Neural cell (in vitro differentiated cells): ENCODE measurements around the gene RIC8B. TPM values are rescaled to one million over a fixed set of nuclear protein-coding genes. Genes with fewer than 3 reads are reported as not detected.

Experiments used
- H2AFZ ChIP-seq: fragments of 200-600, 300-800 bp; sonication (generic), shearing (Covaris generic); 2 replicates; pipeline ENCODE4 v1.6.0; 2014; ENCODE audit warnings: low read depth, mild to moderate bottlenecking, antibody characterized with exemption, low read length, moderate library complexity
- H3F3A ChIP-seq: fragments of 200-600 bp; shearing (Covaris generic); 2 replicates; pipeline ENCODE4 v1.6.1; 2016; ENCODE audit warnings: mild to moderate bottlenecking, moderate library complexity, mixed read lengths, antibody characterized with exemption, low read length; ENCODE audit not compliant: insufficient read depth, poor library complexity, severe bottlenecking
- H3K27ac ChIP-seq: fragments of 200-600, 300-800 bp; sonication (generic), shearing (Covaris generic); 2 replicates; pipeline ENCODE4 v1.5.1; 2014; ENCODE audit warnings: mild to moderate bottlenecking, low read length, moderate library complexity
- H3K27me3 ChIP-seq: fragments of 300-800, 200-600 bp; sonication (generic), shearing (Covaris generic); 2 replicates; pipeline ENCODE4 v1.6.0; 2014; ENCODE audit warnings: mild to moderate bottlenecking, low read depth, low read length, moderate library complexity; ENCODE audit not compliant: insufficient read depth
- H3K36me3 ChIP-seq: fragments of 300-800, 200-600 bp; sonication (generic), shearing (Covaris generic); 2 replicates; pipeline ENCODE4 v1.5.1; 2014; ENCODE audit warnings: mild to moderate bottlenecking, antibody characterized with exemption, low read length, moderate library complexity; ENCODE audit not compliant: insufficient read depth
- H3K4me2 ChIP-seq: fragments of 300-800, 200-600 bp; sonication (generic), shearing (Covaris generic); 2 replicates; pipeline ENCODE4 v1.6.0; 2014; ENCODE audit warnings: mild to moderate bottlenecking, low read length
- H3K4me3 ChIP-seq: fragments of 300-800, 200-600 bp; sonication (generic), shearing (Covaris generic); 2 replicates; pipeline ENCODE4 v1.5.1; 2014; ENCODE audit warnings: mild to moderate bottlenecking, low read length, moderate library complexity
- H3K79me2 ChIP-seq: fragments of 200-600 bp; shearing (Covaris generic); replicated peaks from 2 replicates; pipeline ENCODE4 v1.6.0; 2014; ENCODE audit warnings: mild to moderate bottlenecking, low read length, moderate library complexity; ENCODE audit not compliant: insufficient read depth
- H3K9ac ChIP-seq: fragments of 300-800, 200-600 bp; sonication (generic), shearing (Covaris generic); 2 replicates; pipeline ENCODE4 v1.6.1; 2016; ENCODE audit warnings: mild to moderate bottlenecking, low read length, mixed read lengths
- H3K9me2 ChIP-seq: fragments of 200-600 bp; shearing (Covaris generic); 2 replicates; pipeline ENCODE4 v1.6.1; 2016; ENCODE audit warnings: mild to moderate bottlenecking, low read length, mixed read lengths; ENCODE audit not compliant: insufficient read depth
- H3K9me3 ChIP-seq: fragments of 200-600, 300-800 bp; sonication (generic), shearing (Covaris generic); 2 replicates; pipeline ENCODE4 v1.6.1; 2016; ENCODE audit warnings: mild to moderate bottlenecking, mixed run types, low read length, moderate library complexity, mixed read lengths
- H4K20me1 ChIP-seq: fragments of 200-600 bp; shearing (Covaris generic); 2 replicates; pipeline ENCODE4 v1.6.1; 2016; ENCODE audit warnings: mild to moderate bottlenecking, mixed run types; ENCODE audit not compliant: insufficient read depth
- CTCF ChIP-seq: fragments of 450-650 bp; IDR thresholded peaks from 2 replicates; pipeline ENCODE4 v1.5.1; 2014; ENCODE audit warnings: antibody characterized with exemption, mild to moderate bottlenecking, moderate library complexity; ENCODE audit not compliant: poor library complexity, severe bottlenecking
- EP300 ChIP-seq: fragments of 450-650 bp; conservative IDR thresholded peaks from 2 replicates; pipeline ENCODE4 v1.6.1; 2014; ENCODE audit warnings: antibody characterized with exemption, mild to moderate bottlenecking, moderate library complexity; ENCODE audit not compliant: poor library complexity, severe bottlenecking
- EZH2 ChIP-seq: fragments of 200-600, 300-800 bp; shearing (Covaris generic), sonication (generic); IDR thresholded peaks from 2 replicates; pipeline ENCODE4 v1.6.1; 2014; ENCODE audit warnings: antibody characterized with exemption, low read length, borderline replicate concordance, mild to moderate bottlenecking; ENCODE audit not compliant: insufficient read depth, poor library complexity, severe bottlenecking
- MXI1 ChIP-seq: fragments of 450-650 bp; conservative IDR thresholded peaks from 2 replicates; pipeline ENCODE4 v1.6.1; 2014; ENCODE audit warnings: antibody characterized with exemption, mild to moderate bottlenecking; ENCODE audit not compliant: poor library complexity, severe bottlenecking
- POLR2AphosphoS5 ChIP-seq: IDR thresholded peaks from 2 replicates; pipeline ENCODE4 v1.6.1; 2012
- RAD21 ChIP-seq: fragments of 450-650 bp; conservative IDR thresholded peaks from 2 replicates; pipeline ENCODE4 v1.6.1; 2014; ENCODE audit warnings: antibody characterized with exemption, mild to moderate bottlenecking, moderate library complexity
- REST ChIP-seq: IDR thresholded peaks from 2 replicates; pipeline ENCODE4 v1.6.1; 2012; ENCODE audit warnings: borderline replicate concordance
- SMC3 ChIP-seq: fragments of 450-650 bp; conservative IDR thresholded peaks from 2 replicates; pipeline ENCODE4 v1.6.1; 2014; ENCODE audit warnings: antibody characterized with exemption, mild to moderate bottlenecking, moderate library complexity; ENCODE audit not compliant: poor library complexity
- TAF1 ChIP-seq: IDR thresholded peaks from 2 replicates; pipeline ENCODE4 v1.6.1; 2012; ENCODE audit warnings: low read depth
- polyA plus RNA-seq: library from polyadenylated mRNA; depleted of rRNA; stranded (reverse); fragments of >200 nt; gene quantifications from 2 replicates; pipeline ENCODE4 v1.2.3, GENCODE V29; 2014

Gene RIC8B
- polyA plus RNA-seq, 1 donor from 2014 or later, result 30.0 TPM

- Histone ChIP-seq H3K4me2 (no peak overlapping the region), H3K36me3 (peaks cover 14% of the 10 kb centered on the region), H2AFZ (no peak overlapping the region), H3K4me3 (no peak overlapping the region), H3K27ac (no peak overlapping the region), H3K27me3 (no peaks in the 10 kb centered on the region), H3K9me3 (no peaks in the 10 kb centered on the region), H3K9ac (no peak overlapping the region), H3K79me2 (no peaks in the 10 kb centered on the region), H4K20me1 (no peaks in the 10 kb centered on the region), H3F3A (no peaks in the 10 kb centered on the region), H3K9me2 (no peaks in the 10 kb centered on the region)
- TF ChIP-seq EP300 (no peak), RAD21 (no peak), POLR2AphosphoS5 (no peak), TAF1 (no peak), MXI1 (no peak)
Observed at GRCh38 chr12:106791531-106791930, 17.0 kb downstream of the RIC8B start.

- Histone ChIP-seq H3K27me3 (no peaks in the 10 kb centered on the region), H3K9ac (no peak overlapping the region), H3K4me2 (no peak overlapping the region), H3K4me3 (no peak overlapping the region), H3K79me2 (no peaks in the 10 kb centered on the region), H3K27ac (no peak overlapping the region), H3K9me3 (no peaks in the 10 kb centered on the region), H3K9me2 (no peaks in the 10 kb centered on the region), H4K20me1 (no peaks in the 10 kb centered on the region), H3K36me3 (peaks cover 14% of the 10 kb centered on the region), H3F3A (no peaks in the 10 kb centered on the region), H2AFZ (no peak overlapping the region)
- TF ChIP-seq POLR2AphosphoS5, result no peak
- TF ChIP-seq EP300, result no peak
Observed at GRCh38 chr12:106794369-106794768, 19.9 kb downstream of the RIC8B start.

- H3K9ac ChIP-seq, result no peak overlapping the region
- no peaks in the 10 kb centered on the region for H3K9me3 ChIP-seq
- no peaks in the 10 kb centered on the region for H4K20me1 ChIP-seq
- no peaks in the 10 kb centered on the region for H3K79me2 ChIP-seq
- TF ChIP-seq EZH2 (no peak), TAF1 (no peak), CTCF (no peak), REST (no peak), RAD21 (no peak), POLR2AphosphoS5 (no peak), SMC3 (no peak), MXI1 (no peak), EP300 (no peak)
- H3K27ac ChIP-seq, result no peak overlapping the region
- H3K9me2 ChIP-seq, result no peaks in the 10 kb centered on the region
- peaks cover 6% of the 10 kb centered on the region for H3K36me3 ChIP-seq
- no peak overlapping the region for H3K4me2 ChIP-seq
- H3K27me3 ChIP-seq, result no peaks in the 10 kb centered on the region
- no peaks in the 10 kb centered on the region for H3F3A ChIP-seq
- no peak overlapping the region for H2AFZ ChIP-seq
- H3K4me3 ChIP-seq, result no peak overlapping the region
Observed at GRCh38 chr12:106801167-106801708, 26.8 kb downstream of the RIC8B start.
